VCaP (cell line): ENCODE measurements around the gene NRN1.

Experiments used
- H3K27ac ChIP-seq: fragments of 450-650 bp; 2 replicates; pipeline ENCODE4 v1.5.1; 2017
- TF ChIP-seq, protein P1 (sequence below): fragments of 450-650 bp; conservative IDR thresholded peaks from 2 replicates; pipeline ENCODE4 v1.5.1; 2017; ENCODE audit warnings: mild to moderate bottlenecking, moderate library complexity

NRN1 gene

DNA sequence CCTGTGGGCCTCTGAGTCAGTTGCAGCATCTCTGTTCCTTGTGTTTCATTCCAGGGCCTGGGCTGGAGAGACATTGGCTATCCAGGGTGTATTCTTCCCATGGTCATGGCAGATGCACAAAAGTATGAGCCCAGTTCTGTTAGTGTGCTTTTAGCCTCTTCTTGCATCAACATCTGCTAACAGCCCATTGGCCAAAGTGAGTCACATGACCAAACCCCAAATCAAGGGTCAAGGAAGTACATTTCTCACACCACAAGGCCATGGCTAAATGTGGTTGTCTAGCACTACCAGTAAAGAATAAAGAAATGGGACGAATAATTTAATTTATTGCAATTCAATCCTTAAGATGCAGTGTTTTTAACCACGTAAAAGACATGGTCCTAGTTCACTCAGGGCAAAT lies 43.9 kb downstream of the NRN1 start:
- no peak overlapping the region for H3K27ac ChIP-seq
- TF ChIP-seq, protein P1, sequence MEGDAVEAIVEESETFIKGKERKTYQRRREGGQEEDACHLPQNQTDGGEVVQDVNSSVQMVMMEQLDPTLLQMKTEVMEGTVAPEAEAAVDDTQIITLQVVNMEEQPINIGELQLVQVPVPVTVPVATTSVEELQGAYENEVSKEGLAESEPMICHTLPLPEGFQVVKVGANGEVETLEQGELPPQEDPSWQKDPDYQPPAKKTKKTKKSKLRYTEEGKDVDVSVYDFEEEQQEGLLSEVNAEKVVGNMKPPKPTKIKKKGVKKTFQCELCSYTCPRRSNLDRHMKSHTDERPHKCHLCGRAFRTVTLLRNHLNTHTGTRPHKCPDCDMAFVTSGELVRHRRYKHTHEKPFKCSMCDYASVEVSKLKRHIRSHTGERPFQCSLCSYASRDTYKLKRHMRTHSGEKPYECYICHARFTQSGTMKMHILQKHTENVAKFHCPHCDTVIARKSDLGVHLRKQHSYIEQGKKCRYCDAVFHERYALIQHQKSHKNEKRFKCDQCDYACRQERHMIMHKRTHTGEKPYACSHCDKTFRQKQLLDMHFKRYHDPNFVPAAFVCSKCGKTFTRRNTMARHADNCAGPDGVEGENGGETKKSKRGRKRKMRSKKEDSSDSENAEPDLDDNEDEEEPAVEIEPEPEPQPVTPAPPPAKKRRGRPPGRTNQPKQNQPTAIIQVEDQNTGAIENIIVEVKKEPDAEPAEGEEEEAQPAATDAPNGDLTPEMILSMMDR = no peak

DNA sequence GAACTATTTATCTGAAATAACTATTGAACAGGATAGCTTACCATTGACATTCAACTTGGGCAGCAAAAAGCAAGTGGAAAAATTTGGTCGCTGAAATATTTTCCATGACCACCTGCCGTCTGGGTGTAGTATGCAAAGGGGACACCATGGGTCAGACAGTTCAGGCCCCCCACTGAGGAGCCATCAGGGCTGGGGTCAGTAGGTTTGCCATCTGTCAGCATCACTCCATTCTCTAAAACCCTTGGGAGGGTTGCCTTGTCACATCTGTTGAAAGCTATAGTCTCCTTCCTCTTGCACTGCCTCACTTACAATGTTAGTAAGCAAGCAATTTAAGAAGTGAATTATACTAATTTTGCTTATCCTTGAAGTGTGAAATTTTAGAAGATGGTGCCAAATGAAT lies 44.9 kb downstream of the NRN1 start:
- H3K27ac ChIP-seq = no peak overlapping the region
- TF ChIP-seq, protein P1 = no peak

DNA sequence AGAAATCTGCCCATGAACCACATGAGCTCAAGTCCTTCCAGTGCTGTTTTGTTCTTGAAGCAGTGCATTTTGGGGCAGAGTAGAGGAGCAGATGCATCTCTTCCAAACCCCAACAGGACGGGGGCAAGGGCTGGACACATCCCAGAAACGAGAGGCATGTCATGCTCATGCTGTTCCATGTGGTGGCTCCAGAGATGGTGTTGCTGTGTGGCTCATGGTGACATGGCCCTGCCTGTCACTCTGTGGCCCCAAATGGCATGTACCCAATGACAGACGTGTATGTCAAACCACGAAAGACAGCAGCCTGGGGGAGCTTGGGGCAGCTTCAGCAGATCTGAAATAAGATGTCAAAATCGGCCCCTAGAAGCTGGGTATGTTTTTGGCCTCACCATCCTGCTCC lies 46.3 kb downstream of the NRN1 start:
- TF ChIP-seq, protein P1 = no peak
- H3K27ac ChIP-seq = no peak overlapping the region

DNA sequence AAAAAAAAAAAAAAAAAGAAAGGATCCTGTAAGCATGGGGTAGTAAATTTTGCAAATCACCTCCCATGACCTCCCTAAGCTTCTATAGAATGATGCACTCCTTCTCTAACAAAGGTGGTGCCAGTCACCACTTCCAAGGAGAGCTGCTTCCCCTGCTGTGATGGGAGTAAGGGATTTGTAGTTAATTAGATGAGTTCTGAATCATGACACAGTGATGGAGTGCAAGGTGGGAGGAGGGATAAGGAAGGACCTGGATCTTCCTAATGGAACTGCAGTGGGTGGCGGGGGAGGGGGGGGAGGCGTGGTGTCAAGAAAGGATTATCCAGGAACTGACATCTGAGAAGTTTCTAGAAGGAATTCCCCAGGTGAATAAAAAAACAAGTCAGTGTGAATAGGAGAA lies 47.8 kb downstream of the NRN1 start:
- no peak overlapping the region for H3K27ac ChIP-seq
- TF ChIP-seq, protein P1 = no peak

DNA sequence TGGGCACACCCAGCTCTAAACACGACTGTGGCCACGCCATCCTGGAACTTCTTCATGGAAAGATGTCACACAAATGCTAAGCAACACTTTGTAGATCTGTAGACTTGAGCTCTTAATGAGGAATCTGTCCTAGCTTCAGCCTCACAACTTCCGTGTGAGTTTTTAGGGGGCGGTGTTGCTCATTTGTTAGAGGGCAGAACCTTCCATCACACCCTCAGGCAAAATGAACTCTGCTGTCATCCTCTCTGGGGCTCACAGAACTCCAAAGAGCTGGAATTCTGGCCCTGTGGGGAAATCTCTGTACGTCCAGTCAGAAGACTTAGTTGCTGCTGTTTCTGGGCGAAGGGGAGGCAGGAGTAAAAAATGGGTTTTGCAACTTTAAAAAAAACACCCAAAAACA lies 49.8 kb downstream of the NRN1 start:
- no peak overlapping the region for H3K27ac ChIP-seq
- TF ChIP-seq, protein P1 = no peak

DNA sequence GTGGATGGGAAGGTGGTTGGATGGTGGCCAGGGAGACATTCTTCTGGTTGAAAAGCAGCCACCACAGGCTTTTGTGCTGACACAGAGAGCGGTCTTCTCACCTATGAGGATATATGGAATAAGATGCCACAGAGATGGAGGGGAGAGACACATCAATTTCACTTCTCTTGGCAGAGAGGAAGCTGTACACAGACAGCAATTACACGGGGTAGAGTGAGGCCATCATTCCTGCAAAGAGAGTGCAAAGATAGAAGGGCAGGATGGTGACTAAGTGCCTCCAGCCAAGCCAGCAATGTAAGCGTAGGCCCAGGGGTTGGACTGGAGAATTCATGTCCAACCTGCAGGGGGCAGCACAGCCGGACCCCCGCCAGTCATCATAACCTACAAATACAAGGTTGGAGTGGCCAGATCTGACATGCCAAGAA lies 56.4 kb downstream of the NRN1 start:
- H3K27ac ChIP-seq = no peak overlapping the region
- TF ChIP-seq, protein P1 = peak; percentile 27; the same call in 1 of the 2 replicates
